T-helper 22 cell (primary cell): ENCODE results near the gene TMEM131L.

Experiments used
- DNase-seq: peaks from one replicate; pipeline ENCODE4 v3.0.0-alpha.2; 2020; ENCODE audit warnings: low read depth

The TMEM131L gene

DNA sequence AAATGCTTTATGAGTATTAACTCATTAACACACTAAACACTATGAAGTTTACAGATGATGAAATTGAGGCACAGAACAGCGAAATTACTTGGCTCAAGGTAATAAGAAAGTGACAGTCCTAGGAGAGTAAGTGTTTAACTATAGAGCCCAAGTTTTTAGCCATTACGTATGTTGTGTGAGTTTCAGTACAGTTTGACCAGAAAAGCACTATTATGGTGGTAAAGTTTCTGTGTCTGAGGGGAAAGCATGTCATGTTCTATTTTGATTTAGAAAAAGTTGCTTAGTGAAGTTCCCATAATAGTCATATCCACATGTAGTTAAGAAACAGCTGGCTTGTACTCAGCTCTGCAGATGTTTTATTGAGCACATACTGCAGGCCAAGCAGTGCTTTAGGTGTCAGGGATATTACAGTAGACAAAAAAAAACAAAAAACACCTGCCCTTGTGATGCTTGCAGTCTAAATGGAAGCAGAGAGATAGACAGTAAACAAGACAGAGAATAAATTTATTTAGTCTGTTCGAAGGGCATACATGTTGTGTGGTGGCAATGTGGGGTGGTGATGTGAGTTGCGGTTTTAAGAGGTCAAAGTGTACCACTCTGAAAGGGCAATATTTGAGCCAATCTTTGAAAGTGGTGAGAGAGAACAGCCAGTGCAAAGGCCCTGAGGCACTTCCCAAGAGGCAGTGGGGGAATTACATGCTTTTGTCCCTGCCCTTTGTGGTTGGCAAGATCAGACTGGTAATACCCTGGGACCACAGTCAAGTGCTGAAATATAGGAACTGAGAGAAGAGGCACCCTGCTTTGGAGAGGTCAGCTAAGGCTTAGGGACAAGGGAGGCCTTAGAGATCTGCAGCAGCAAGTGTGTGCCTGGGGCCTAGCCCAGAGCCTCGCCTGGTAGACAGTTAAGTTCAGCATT, 6.2 kb downstream of the TMEM131L start:
- no peak for DNase-seq

- no peak for DNase-seq
Measured at GRCh38 chr4:153474251-153474650, 8.1 kb downstream of the TMEM131L start.

GRCh38 chr4:153476829-153477574, 10.8 kb downstream of the TMEM131L start:
- no peak for DNase-seq

DNA sequence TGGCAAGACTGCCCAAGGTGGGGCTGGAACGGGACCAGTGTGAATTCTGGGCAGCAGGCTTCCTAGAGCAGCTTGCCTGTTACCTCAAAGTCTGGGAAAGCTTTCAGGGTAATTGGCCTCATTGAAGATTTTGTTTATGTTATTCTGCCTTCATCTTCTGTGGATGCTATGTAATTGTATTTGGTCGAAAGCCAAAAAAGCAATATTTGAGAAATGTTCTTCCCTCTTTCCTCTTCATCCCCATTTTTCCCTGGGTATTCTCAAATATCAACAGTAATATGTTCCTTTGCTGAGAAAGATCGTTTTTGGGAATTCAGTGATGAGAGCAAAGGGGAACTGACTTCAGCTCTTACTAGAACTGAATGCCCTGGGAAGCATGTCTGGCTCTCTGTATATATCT, 12.9 kb downstream of the TMEM131L start:
- DNase-seq = no peak

DNA sequence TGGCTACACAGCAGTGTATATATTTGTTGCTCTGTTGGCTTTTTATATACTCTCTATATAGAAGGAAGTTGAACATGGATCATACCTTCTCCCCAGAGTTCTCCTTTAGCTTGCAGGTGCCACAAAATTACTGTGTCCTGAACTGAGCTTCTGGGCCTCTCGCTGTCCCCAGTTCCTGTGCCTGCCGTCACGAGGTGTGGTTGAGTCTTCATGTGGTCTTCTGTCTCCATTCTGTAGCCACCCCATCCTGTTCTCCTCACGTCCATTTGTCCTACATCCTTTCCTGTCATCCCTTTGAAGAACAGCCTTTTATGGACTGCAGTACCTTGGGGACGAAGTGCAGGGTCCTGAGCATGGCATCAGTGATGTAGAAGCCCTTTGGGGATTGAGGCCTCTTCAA, 14.5 kb downstream of the TMEM131L start:
- no peak for DNase-seq

- DNase-seq = no peak
Measured at GRCh38 chr4:153481478-153481877, 15.3 kb downstream of the TMEM131L start.

DNA sequence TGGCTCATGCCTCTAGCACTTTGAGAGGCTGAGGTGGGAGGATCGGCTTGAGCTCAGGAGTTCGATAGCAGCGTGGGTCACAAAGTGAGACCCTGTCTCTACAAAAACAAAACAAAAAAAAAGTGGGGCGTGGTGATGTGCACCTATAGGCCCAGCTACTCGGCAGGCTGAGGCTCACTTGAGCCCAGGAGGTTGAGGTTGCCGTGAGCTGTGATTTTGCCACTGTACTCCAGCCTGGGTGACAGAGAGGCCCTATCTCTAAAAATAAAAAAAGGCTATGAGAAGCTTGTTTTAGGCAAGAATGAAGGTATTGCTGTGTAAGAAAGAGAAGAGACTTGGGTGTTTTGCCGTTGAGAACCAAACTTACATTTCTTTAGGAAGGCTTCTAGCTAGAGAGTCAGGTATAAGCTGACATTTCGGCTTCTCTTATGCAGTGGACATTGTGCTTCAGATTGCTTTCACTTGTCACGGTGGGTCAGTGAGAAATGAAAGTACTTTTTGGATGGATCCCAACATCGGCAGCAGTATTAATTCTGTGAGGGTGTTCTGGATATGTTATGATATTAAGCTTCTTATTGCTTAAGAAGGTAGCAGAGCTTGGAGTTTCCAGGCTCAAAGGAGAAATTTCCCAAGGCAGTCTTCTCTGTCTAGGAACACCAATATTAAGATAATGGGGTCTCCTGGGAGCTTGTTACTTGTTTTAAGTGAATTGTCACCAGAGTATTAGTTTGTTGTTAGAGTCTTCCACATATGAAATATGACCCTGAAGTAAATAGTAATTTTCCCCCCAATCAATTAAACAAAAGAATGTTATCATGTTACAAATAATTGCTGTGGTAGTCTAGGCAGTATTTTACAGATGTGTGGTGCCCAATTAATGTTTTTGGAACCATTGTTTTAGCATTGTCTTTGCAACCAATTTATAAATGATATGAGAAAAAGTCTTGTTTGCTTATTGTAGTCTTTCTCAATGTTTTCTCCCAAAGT, 17.6 kb downstream of the TMEM131L start:
- DNase-seq = no peak

DNA sequence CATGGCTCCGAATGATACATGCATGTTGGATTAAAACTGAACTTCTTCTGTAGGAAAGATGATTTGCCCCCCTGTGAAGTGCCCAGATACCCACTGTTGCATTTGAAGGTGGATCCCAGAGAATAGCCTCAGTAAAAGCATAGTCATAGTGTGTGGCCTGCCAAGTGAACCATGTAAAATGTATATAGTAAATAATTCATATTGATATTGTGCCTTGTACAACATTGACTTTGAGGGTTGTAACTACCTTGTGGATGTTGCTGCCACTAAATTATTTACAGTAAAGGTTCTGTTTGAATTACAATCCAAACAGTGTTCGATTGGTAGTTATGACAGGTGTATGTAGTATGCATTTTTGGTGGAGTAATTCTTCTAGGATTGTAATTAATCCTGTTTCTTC, 19.2 kb downstream of the TMEM131L start:
- DNase-seq = no peak

GRCh38 chr4:153485860-153486259, 19.7 kb downstream of the TMEM131L start:
- no peak for DNase-seq

DNA sequence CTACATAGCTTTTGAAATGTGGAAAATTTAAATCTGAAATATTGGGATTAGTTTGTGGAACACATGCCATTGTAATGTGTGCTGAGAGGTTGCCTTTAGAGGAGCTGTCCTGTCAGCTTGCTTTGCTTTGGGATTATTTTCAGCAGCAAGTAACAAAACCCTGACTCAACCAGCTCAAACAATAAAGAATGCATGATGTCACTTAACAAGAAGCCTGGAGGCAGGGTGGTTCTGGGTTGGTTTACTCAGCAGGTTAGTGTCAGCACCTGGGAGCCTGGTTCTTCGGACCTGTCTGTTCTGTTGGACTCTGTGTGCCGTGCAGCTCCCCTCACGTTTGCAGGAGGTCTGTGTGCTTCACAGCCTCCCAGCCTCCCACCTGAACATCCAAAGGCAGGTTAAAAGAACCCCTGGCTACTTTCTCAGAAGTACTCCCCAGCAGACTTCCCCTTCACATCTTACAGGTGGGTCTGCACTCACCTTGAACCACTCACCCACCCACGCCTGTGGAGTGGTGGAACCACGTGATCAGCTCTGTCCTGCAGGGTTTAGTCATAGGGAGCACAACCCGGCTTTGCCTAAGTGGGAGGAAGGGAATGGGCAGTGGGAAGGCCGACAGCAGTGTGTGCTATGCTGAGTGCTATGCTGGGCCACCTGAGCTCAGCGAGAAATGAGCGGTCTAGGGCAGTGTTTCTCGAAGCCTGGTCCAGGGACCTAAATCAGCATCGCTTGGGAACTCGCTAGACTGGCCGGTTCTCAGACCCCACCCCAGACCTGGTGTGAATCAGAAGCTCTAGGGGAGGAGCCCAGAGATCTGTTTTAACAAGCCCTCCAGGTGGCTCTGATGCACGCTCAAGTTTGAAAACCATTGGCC, 20.4 kb downstream of the TMEM131L start:
- DNase-seq = no peak

DNA sequence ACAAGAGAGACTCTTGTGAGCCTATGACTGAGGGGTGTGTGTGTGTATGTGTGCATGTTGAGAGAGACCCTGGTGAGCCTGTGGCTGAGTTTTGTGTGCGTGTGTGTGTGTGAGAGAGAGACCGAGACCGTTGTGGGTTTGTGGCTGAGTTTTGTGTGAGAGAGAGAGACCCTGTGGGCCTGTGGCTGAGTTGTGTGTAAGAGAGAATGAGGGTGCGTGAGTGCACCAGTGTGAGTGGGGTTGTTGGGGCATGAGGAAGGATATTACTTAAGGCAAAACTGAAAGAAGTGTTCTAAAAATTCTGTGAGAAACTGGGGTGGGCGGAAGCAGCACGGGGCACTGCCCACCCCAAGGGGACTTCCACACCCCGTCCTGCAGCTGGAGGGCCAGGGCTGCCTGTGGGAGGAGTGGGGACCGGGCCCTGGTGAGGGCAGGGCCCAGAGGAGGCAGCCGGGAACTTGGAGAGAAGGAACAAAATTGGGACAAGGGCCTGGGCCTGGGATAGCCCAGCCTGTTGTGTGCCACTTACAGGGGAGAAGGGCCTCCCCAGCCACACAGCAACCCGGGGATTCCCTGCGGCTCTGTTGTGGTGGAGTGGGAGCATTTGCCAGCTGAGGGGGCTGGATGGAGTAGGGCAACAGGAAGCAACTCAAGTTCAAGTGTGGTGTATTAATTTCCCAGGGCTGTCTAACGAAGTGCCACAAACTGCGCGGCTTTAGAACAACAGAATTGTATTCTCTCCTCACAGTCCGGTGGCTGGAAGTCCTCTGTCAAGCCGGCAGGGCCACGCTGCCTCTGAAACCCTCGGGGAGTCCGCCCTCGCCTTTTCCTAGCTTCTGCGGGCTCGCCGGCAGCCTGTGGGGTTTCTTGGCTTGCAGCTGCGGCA, 22.1 kb downstream of the TMEM131L start:
- DNase-seq = peak; percentile 76

GRCh38 chr4:153489856-153490558, 23.8 kb downstream of the TMEM131L start:
- DNase-seq = no peak

- no peak for DNase-seq
Measured at GRCh38 chr4:153490985-153491483, 24.9 kb downstream of the TMEM131L start.

DNA sequence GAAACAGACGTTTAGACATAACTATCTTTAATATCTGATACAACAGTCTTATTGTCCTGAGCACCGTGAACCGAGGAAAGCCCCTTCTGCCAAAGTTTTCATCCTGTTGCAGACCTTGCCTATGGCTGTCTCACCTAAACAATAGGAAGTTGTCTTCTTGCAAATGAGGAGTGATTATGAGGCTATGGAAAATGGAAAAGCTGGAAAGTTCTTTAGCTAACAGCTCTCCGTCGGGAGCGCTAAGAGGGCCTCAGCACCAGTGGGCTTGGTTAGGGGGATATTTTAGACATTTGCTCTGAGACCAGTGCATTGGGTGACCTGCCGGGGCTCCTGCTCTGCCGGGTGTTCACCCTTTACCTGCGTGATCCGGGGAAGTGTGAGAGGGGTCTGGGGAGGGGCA, 28.4 kb downstream of the TMEM131L start:
- no peak for DNase-seq

- no peak for DNase-seq
Measured at GRCh38 chr4:153495480-153496193, 29.5 kb downstream of the TMEM131L start.

GRCh38 chr4:153497091-153497531, 31.0 kb downstream of the TMEM131L start:
- DNase-seq = no peak

DNA sequence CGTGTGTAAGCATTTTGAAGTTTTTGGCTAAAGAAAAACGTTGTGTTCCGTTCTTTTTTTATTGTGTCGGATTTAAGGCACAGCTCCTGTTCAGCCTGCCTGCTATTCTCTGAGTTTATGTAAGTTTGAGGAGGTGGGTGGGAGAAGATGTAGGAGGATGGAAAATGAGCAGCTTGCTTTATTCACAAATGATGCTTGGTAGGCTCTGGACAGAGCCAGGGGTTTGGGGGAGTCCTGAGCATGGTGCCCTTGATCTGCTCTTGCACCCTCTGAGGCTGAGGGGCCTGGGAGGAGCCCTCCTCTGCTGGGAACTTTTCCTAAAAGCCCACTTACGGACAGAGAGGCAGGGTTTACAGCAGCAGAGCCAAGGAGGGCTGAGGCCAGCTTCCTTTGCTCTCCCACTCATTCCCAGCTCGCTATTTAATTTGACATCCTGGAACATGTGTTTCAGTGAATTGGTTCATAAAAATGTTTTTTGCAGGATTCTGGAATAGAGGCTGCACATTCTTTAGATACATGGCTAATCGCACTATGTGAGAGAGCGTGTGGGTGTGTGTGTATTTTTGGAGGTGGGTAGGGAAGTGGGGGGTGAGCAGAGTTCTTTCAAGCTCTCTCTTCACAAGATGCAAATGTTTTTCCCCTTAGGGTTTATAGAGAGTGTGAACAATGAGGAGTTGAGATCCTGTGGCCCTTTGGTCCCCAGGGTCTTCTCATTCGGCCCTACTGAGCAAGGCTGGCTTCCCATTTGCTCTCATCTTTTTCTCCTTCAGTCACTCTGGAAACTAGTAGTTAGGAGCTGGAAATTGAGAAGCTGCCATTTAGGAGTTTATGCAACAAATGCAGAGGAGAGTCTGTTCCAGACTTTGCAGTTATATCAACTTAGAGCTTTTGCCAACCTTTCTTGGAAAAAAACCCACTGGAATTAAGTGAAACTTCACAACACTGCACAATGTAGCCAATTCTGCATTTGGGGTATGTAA, 32.1 kb downstream of the TMEM131L start:
- DNase-seq = no peak
